Suprapubic skin (tissue), 4 donors: ENCODE results near the gene NCOA1. TPM values are rescaled to one million over a fixed set of nuclear protein-coding genes. Genes with fewer than 3 reads are reported as not detected.

ENCODE experiments used
- DNase-seq, 2 donors: peaks; one replicate each; pipeline ENCODE4 v3.0.0-alpha.2; 2019; ENCODE audit warnings: low spot score in 2 of 2
- H3K27ac ChIP-seq: fragments of 200-600 bp; sonication (generic); one replicate; pipeline ENCODE4 v1.5.1; 2019
- H3K27me3 ChIP-seq: fragments of 200-600 bp; sonication (generic); one replicate; pipeline ENCODE4 v1.5.1; 2019
- H3K36me3 ChIP-seq: fragments of 200-600 bp; sonication (generic); one replicate; pipeline ENCODE4 v1.5.1; 2019
- H3K4me1 ChIP-seq: fragments of 200-600 bp; sonication (generic); one replicate; pipeline ENCODE4 v1.5.1; 2019
- H3K4me3 ChIP-seq: fragments of 200-600 bp; sonication (generic); one replicate; pipeline ENCODE4 v1.5.1; 2019; ENCODE audit warnings: mild to moderate bottlenecking
- H3K9me3 ChIP-seq: fragments of 200-600 bp; sonication (generic); one replicate; pipeline ENCODE4 v1.5.1; 2019
- CTCF ChIP-seq, 2 donors: fragments of 200-600 bp in 1 of 2; fragments of 450-650 bp in 1 of 2; sonication (generic) in 1 of 2; IDR thresholded peaks; one replicate each; pipeline ENCODE4 v1.5.1; 2016 to 2019; ENCODE audit warnings: antibody characterized with exemption in 2 of 2, mild to moderate bottlenecking in 1 of 2, moderate library complexity in 1 of 2
- EP300 ChIP-seq: sonication (generic); formaldehyde crosslinking; IDR thresholded peaks from one replicate; pipeline ENCODE4 v1.6.1; 2017; ENCODE audit warnings: antibody characterized with exemption
- POLR2A ChIP-seq, 2 donors: fragments of 450-650 bp; IDR thresholded peaks; one replicate each; pipeline ENCODE4 v1.6.1; 2017; ENCODE audit warnings: antibody characterized with exemption in 2 of 2, mild to moderate bottlenecking in 2 of 2, moderate library complexity in 2 of 2
- POLR2AphosphoS5 ChIP-seq, 3 donors: sonication (generic); formaldehyde crosslinking; IDR thresholded peaks; one replicate each; pipeline ENCODE4 v1.6.1; 2017; ENCODE audit warnings: antibody characterized with exemption in 3 of 3
- WGBS: methylation state at CpG from one replicate; pipeline ENCODE4 v1.1.5; 2018; 5-methylcytosine and 5-hydroxymethylcytosine counted together
- total RNA-seq, 4 donors: library from RNA; depleted of rRNA; stranded (reverse); fragments of >200 nt; gene quantifications; one replicate each; pipeline ENCODE4 v1.1.0, GENCODE V29; 2016

The NCOA1 gene
- total RNA-seq, 4 donors from 2014 or later: 40.5 to 66.1 (median 47.2) TPM

GRCh38 chr2:24552836-24553235, 61.8 kb downstream of the NCOA1 start:
- no peaks in the 10 kb centered on the region for H3K27me3 ChIP-seq
- no peak for TF ChIP-seq POLR2AphosphoS5 (IDR thresholded peaks at IDR 0.05)
- no peak for TF ChIP-seq POLR2A (IDR thresholded peaks at IDR 0.05)
- no peak for TF ChIP-seq CTCF (IDR thresholded peaks at IDR 0.05)
- no peak for TF ChIP-seq EP300
- no peak overlapping the region for H3K27ac ChIP-seq
- no peak for DNase-seq
- peaks cover 7% of the 10 kb centered on the region for H3K9me3 ChIP-seq
- no peak overlapping the region for H3K4me3 ChIP-seq
- no peaks in the 10 kb centered on the region for H3K4me1 ChIP-seq
- WGBS: 76% methylated on average over 5 of the region's 5 CpGs
- H3K36me3 ChIP-seq: peaks cover 7% of the 10 kb centered on the region

- no peaks in the 10 kb centered on the region for H3K27me3 ChIP-seq
- WGBS: 86% methylated on average over 7 of the region's 7 CpGs
- no peak for DNase-seq
- no peak for TF ChIP-seq POLR2A (IDR thresholded peaks at IDR 0.05)
- TF ChIP-seq CTCF (IDR thresholded peaks at IDR 0.05): no peak
- TF ChIP-seq EP300: no peak
- TF ChIP-seq POLR2AphosphoS5 (IDR thresholded peaks at IDR 0.05): no peak
- no peaks in the 10 kb centered on the region for H3K9me3 ChIP-seq
- no peak overlapping the region for H3K4me3 ChIP-seq
- H3K27ac ChIP-seq: no peak overlapping the region
- H3K4me1 ChIP-seq: peaks cover 12% of the 10 kb centered on the region
- H3K36me3 ChIP-seq: peaks cover 7% of the 10 kb centered on the region
Measured at GRCh38 chr2:24558781-24559472, 67.9 kb downstream of the NCOA1 start.

GRCh38 chr2:24559473-24560113, 68.5 kb downstream of the NCOA1 start:
- TF ChIP-seq EP300: no peak
- no peak for TF ChIP-seq CTCF (IDR thresholded peaks at IDR 0.05)
- TF ChIP-seq POLR2A (IDR thresholded peaks at IDR 0.05): no peak
- no peak for TF ChIP-seq POLR2AphosphoS5 (IDR thresholded peaks at IDR 0.05)
- DNase-seq: no peak
- Histone ChIP-seq H3K4me1 (peaks cover 12% of the 10 kb centered on the region), H3K27ac (no peak overlapping the region), H3K27me3 (no peaks in the 10 kb centered on the region), H3K4me3 (no peak overlapping the region), H3K9me3 (no peaks in the 10 kb centered on the region), H3K36me3 (peaks cover 3% of the 10 kb centered on the region)
- 72% methylated on average over 2 of the region's 2 CpGs for WGBS

GRCh38 chr2:24565537-24565936, 74.5 kb downstream of the NCOA1 start:
- Histone ChIP-seq H3K4me3 (no peak overlapping the region), H3K36me3 (peaks cover 16% of the 10 kb centered on the region), H3K27ac (no peak overlapping the region), H3K4me1 (peaks cover 8% of the 10 kb centered on the region), H3K27me3 (no peaks in the 10 kb centered on the region), H3K9me3 (no peaks in the 10 kb centered on the region)
- TF ChIP-seq POLR2AphosphoS5 (IDR thresholded peaks at IDR 0.05) (no peak), EP300 (no peak), POLR2A (IDR thresholded peaks at IDR 0.05) (no peak), CTCF (IDR thresholded peaks at IDR 0.05) (no peak)
- DNase-seq: no peak
- WGBS: 94% methylated on average over 7 of the region's 8 CpGs

- WGBS: 97% methylated on average over 3 of the region's 3 CpGs
- Histone ChIP-seq H3K4me3 (no peak overlapping the region), H3K4me1 (peaks cover 7% of the 10 kb centered on the region), H3K9me3 (no peaks in the 10 kb centered on the region), H3K27me3 (no peaks in the 10 kb centered on the region), H3K36me3 (peaks cover 16% of the 10 kb centered on the region), H3K27ac (no peak overlapping the region)
- no peak for DNase-seq
- TF ChIP-seq EP300: no peak
- no peak for TF ChIP-seq CTCF (IDR thresholded peaks at IDR 0.05)
- no peak for TF ChIP-seq POLR2A (IDR thresholded peaks at IDR 0.05)
- TF ChIP-seq POLR2AphosphoS5 (IDR thresholded peaks at IDR 0.05): no peak
Measured at GRCh38 chr2:24566209-24566608, 75.2 kb downstream of the NCOA1 start.
